HepG2 (cell line): ENCODE results near the gene OPRL1. TPM values are rescaled to one million over a fixed set of nuclear protein-coding genes. Genes with fewer than 3 reads are reported as not detected.

Experiments
- AGO1 ChIP-seq: fragments of 200-400 bp; formaldehyde crosslinking; IDR thresholded peaks from 2 replicates; pipeline ENCODE4 v1.6.1; 2017; ENCODE audit warnings: mild to moderate bottlenecking, low read depth, low read length, moderate library complexity; ENCODE audit not compliant: poor library complexity, severe bottlenecking
- EEA1 ChIP-seq: sonication (generic); formaldehyde crosslinking; IDR thresholded peaks from 2 replicates; pipeline ENCODE4 v1.5.1; 2020; ENCODE audit warnings: mild to moderate bottlenecking, missing genetic modification reagents, borderline replicate concordance
- FOXC1 ChIP-seq: sonication (generic); formaldehyde crosslinking; IDR thresholded peaks from 2 replicates; pipeline ENCODE4 v1.8.0; 2022; ENCODE audit warnings: mild to moderate bottlenecking, missing genetic modification reagents, borderline replicate concordance
- FOXP1 ChIP-seq, 2 experiments: fragments of 450-650 bp in 1 of 2; IDR thresholded peaks; 2 replicates each; pipeline ENCODE4 v1.6.1; 2017 to 2018; ENCODE audit warnings: antibody characterized with exemption in 1 of 2
- MYNN ChIP-seq: sonication (generic); formaldehyde crosslinking; IDR thresholded peaks from 2 replicates; pipeline ENCODE4 v1.4.0; 2020; ENCODE audit warnings: mild to moderate bottlenecking, low read depth, missing genetic modification reagents
- NCOA1 ChIP-seq: sonication (generic); formaldehyde crosslinking; IDR thresholded peaks from 2 replicates; pipeline ENCODE4 v1.9.0; 2021; ENCODE audit warnings: missing genetic modification reagents
- NFE2L2 ChIP-seq: fragments of 150-350 bp; IDR thresholded peaks from 2 replicates; pipeline ENCODE4 v1.6.1; 2014; ENCODE audit warnings: low read length
- PHF21A ChIP-seq: sonication (generic); formaldehyde crosslinking; IDR thresholded peaks from 2 replicates; pipeline ENCODE4 v1.5.0; 2020; ENCODE audit warnings: mild to moderate bottlenecking, missing genetic modification reagents
- SP2 ChIP-seq: sonication (generic); formaldehyde crosslinking; IDR thresholded peaks from 2 replicates; pipeline ENCODE4 v1.5.1; 2020; ENCODE audit warnings: mild to moderate bottlenecking, missing genetic modification reagents
- TBL1XR1 ChIP-seq: fragments of 150-350 bp; IDR thresholded peaks from 2 replicates; pipeline ENCODE4 v1.6.1; 2014; ENCODE audit warnings: borderline replicate concordance, low read length; ENCODE audit not compliant: partially characterized antibody
- ZNF234 ChIP-seq: sonication (generic); formaldehyde crosslinking; conservative IDR thresholded peaks from 2 replicates; pipeline ENCODE4 v1.5.1; 2020; ENCODE audit warnings: mild to moderate bottlenecking, missing genetic modification reagents
- ZNF263 ChIP-seq: sonication (generic); formaldehyde crosslinking; IDR thresholded peaks from 2 replicates; pipeline ENCODE4 v1.4.0; 2020; ENCODE audit warnings: missing genetic modification reagents
- ZNF567 ChIP-seq: sonication (generic); formaldehyde crosslinking; IDR thresholded peaks from 2 replicates; pipeline ENCODE4 v1.8.1; 2023; ENCODE audit warnings: mild to moderate bottlenecking, missing genetic modification reagents, borderline replicate concordance
- ZNF589 ChIP-seq: sonication (generic); formaldehyde crosslinking; conservative IDR thresholded peaks from 2 replicates; pipeline ENCODE4 v1.8.0; 2022; ENCODE audit warnings: mild to moderate bottlenecking, moderate library complexity, missing genetic modification reagents
- polyA plus RNA-seq, 8 experiments: library from polyadenylated mRNA; depleted of rRNA in 3 of 8; stranded (reverse) in 7 of 8; unstranded in 1 of 8; fragments of >200 nt; fragmentation: Illumina TruSeq in 4 of 8; extraction: Trizol in 4 of 8; gene quantifications; 2 replicates each; pipeline versions ENCODE4 v1.2.1 to v1.2.3, GENCODE V29; 2011 to 2016; ENCODE audit warnings: low read depth in 4 of 8, missing spikeins in 1 of 8, mixed read lengths in 1 of 8; ENCODE audit not compliant: insufficient read depth in 1 of 8
- total RNA-seq, 5 experiments: library from RNA; depleted of rRNA; stranded (reverse); fragments of >200 nt; fragmentation: Illumina TruSeq; extraction: Trizol; gene quantifications; 2 replicates each; pipeline ENCODE4 v1.2.3, GENCODE V29; 2016; ENCODE audit warnings: low read depth in 1 of 5
- TF ChIP-seq, protein P1 (sequence below): sonication (generic); formaldehyde crosslinking; IDR thresholded peaks from 2 replicates; pipeline ENCODE4 v1.4.0; 2020; ENCODE audit warnings: missing genetic modification reagents, borderline replicate concordance
- TF ChIP-seq, protein P2 (sequence below): sonication (generic); formaldehyde crosslinking; IDR thresholded peaks from 2 replicates; pipeline ENCODE4 v1.4.0; 2020; ENCODE audit warnings: mild to moderate bottlenecking, missing genetic modification reagents

OPRL1 gene
- total and polyA plus RNA-seq, 2 of the 13 experiments (the other 11 are each of a cell fraction or from before 2014, with no cell fraction given), result 0.35 to 0.71 TPM

GRCh38 chr20:64080013-64080812, at the start of gene OPRL1 (continued):
- TF ChIP-seq, protein P1, sequence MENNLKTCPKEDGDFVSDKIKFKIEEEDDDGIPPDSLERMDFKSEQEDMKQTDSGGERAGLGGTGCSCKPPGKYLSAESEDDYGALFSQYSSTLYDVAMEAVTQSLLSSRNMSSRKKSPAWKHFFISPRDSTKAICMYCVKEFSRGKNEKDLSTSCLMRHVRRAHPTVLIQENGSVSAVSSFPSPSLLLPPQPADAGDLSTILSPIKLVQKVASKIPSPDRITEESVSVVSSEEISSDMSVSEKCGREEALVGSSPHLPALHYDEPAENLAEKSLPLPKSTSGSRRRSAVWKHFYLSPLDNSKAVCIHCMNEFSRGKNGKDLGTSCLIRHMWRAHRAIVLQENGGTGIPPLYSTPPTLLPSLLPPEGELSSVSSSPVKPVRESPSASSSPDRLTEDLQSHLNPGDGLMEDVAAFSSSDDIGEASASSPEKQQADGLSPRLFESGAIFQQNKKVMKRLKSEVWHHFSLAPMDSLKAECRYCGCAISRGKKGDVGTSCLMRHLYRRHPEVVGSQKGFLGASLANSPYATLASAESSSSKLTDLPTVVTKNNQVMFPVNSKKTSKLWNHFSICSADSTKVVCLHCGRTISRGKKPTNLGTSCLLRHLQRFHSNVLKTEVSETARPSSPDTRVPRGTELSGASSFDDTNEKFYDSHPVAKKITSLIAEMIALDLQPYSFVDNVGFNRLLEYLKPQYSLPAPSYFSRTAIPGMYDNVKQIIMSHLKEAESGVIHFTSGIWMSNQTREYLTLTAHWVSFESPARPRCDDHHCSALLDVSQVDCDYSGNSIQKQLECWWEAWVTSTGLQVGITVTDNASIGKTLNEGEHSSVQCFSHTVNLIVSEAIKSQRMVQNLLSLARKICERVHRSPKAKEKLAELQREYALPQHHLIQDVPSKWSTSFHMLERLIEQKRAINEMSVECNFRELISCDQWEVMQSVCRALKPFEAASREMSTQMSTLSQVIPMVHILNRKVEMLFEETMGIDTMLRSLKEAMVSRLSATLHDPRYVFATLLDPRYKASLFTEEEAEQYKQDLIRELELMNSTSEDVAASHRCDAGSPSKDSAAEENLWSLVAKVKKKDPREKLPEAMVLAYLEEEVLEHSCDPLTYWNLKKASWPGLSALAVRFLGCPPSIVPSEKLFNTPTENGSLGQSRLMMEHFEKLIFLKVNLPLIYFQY (CRISPR knock-in tag), result 0 out of 2 replicates have a peak, but pooled peaks have one; percentile 33
- TF ChIP-seq ZNF263 (CRISPR knock-in tag) (no peak), NCOA1 (CRISPR knock-in tag) (no peak), EEA1 (CRISPR knock-in tag) (peak; percentile 75; the same call in 1 of the 2 replicates), TBL1XR1 (no peak), FOXC1 (CRISPR knock-in tag) (0 out of 2 replicates have a peak, but pooled peaks have one; percentile 23), ZNF234 (CRISPR knock-in tag) (0 out of 2 replicates have a peak, but pooled peaks have one; percentile 49), SP2 (CRISPR knock-in tag) (0 out of 2 replicates have a peak, but pooled peaks have one; percentile 32), ZNF567 (CRISPR knock-in tag) (0 out of 2 replicates have a peak, but pooled peaks have one; percentile 63), PHF21A (0 out of 2 replicates have a peak, but pooled peaks have one; percentile 15), NFE2L2 (no peak), AGO1 (peak; percentile 19), MYNN (CRISPR knock-in tag) (0 out of 2 replicates have a peak, but pooled peaks have one; percentile 61), ZNF589 (no peak), FOXP1 (IDR thresholded peaks at IDR 0.05) (no peak), FOXP1 (CRISPR knock-in tag; IDR thresholded peaks at IDR 0.05) (no peak)
- TF ChIP-seq, protein P2, sequence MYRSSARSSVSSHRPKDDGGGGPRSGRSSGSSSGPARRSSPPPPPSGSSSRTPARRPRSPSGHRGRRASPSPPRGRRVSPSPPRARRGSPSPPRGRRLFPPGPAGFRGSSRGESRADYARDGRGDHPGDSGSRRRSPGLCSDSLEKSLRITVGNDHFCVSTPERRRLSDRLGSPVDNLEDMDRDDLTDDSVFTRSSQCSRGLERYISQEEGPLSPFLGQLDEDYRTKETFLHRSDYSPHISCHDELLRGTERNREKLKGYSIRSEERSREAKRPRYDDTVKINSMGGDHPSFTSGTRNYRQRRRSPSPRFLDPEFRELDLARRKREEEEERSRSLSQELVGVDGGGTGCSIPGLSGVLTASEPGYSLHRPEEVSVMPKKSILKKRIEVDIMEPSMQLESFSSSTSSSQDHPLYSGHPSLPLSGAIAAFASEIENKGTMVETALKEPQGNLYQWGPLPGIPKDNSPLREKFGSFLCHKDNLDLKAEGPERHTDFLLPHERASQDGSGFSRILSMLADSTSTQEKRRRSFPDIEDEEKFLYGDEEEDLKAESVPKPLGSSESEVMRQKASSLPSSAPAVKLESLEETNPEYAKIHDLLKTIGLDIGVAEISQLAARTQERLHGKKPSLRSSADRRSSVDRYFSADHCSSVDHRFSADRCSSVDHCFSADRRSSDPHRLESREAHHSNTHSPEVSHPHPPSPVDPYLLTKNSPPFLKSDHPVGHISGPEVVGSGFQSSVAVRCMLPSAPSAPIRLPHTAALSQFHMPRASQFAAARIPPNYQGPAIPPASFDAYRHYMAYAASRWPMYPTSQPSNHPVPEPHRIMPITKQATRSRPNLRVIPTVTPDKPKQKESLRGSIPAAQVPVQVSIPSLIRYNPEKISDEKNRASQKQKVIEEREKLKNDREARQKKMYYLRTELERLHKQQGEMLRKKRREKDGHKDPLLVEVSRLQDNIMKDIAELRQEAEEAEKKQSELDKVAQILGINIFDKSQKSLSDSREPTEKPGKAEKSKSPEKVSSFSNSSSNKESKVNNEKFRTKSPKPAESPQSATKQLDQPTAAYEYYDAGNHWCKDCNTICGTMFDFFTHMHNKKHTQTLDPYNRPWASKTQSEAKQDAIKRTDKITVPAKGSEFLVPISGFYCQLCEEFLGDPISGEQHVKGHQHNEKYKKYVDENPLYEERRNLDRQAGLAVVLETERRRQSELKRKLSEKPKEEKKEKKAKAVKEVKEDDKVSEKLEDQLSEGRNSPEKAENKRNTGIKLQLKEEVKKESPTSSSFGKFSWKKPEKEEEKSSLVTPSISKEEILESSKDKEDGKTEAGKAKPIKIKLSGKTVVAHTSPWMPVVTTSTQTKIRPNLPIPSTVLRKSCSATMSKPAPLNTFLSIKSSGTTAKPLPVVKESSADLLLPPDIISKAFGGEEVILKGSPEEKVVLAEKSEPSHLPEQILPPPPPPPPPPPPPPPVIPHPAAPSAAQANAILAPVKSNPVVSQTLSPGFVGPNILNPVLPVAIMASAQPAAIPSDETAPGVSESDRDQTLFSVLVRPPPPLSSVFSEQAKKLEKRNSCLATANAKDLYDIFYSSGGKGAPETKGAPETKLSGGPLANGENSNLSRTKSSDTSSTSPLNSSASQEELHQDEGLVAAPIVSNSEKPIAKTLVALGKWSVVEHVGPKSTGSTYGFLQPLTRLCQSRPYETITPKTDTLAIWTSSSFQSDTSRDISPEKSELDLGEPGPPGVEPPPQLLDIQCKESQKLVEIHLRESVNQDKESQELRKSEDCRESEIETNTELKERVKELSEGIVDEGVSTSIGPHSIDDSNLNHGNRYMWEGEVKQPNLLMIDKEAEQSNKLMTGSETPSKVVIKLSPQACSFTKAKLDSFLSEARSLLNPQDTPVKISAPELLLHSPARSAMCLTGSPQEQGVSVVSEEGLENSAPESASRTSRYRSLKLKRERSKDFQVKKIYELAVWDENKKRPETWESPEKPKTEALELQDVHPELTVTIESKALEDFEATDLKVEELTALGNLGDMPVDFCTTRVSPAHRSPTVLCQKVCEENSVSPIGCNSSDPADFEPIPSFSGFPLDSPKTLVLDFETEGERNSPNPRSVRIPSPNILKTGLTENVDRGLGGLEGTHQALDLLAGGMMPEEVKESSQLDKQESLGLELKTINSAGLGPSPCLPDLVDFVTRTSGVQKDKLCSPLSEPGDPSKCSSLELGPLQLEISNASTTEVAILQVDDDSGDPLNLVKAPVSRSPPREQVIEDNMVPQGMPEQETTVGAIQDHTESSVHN (CRISPR knock-in tag), result peak; percentile 72; the same call in 1 of the 2 replicates
